Ectodermal cell (in vitro differentiated cells): ENCODE data around the gene POLG2.

Experiments
- H3K27ac ChIP-seq: 2 replicates; pipeline ENCODE4 v1.7.0; 2013; ENCODE audit warnings: mild to moderate bottlenecking, low read depth, low read length; ENCODE audit not compliant: insufficient read depth, poor library complexity, severe bottlenecking
- H3K27me3 ChIP-seq: 2 replicates; pipeline ENCODE4 v1.7.0; 2013; ENCODE audit warnings: mild to moderate bottlenecking, low read length; ENCODE audit not compliant: insufficient read depth, control insufficient read depth, poor library complexity, severe bottlenecking
- H3K36me3 ChIP-seq: one replicate; pipeline ENCODE4 v1.7.0; 2013; ENCODE audit warnings: low read length; ENCODE audit not compliant: control insufficient read depth, insufficient read depth
- H3K4me1 ChIP-seq: one replicate; pipeline ENCODE4 v1.7.0; 2013; ENCODE audit warnings: low read length; ENCODE audit not compliant: control insufficient read depth, insufficient read depth
- H3K4me3 ChIP-seq: 2 replicates; pipeline ENCODE4 v1.7.0; 2013; ENCODE audit warnings: low read depth, low read length, control low read depth; ENCODE audit not compliant: insufficient read depth
- H3K9me3 ChIP-seq: 2 replicates; pipeline ENCODE4 v1.7.0; 2013; ENCODE audit warnings: mild to moderate bottlenecking, low read length, moderate library complexity; ENCODE audit not compliant: control insufficient read depth
- WGBS, 2 experiments: methylation state at CpG; one replicate each; pipeline ENCODE4 v1.1.7; 2013; ENCODE audit warnings: missing lambda C conversion rate in 2 of 2; 5-methylcytosine and 5-hydroxymethylcytosine counted together

POLG2 gene

GRCh38 chr17:64531955-64532371 is 35.1 kb upstream of the POLG2 start:
- no peak overlapping the region for H3K27ac ChIP-seq
- 95% methylated on average over 5 of the region's 5 CpGs for WGBS, 2 experiments
- no peak overlapping the region for H3K4me3 ChIP-seq
- H3K4me1 ChIP-seq, result no peaks in the 10 kb centered on the region
- peaks cover 70% of the 10 kb centered on the region for H3K36me3 ChIP-seq
- no peaks in the 10 kb centered on the region for H3K27me3 ChIP-seq
- no peaks in the 10 kb centered on the region for H3K9me3 ChIP-seq

DNA sequence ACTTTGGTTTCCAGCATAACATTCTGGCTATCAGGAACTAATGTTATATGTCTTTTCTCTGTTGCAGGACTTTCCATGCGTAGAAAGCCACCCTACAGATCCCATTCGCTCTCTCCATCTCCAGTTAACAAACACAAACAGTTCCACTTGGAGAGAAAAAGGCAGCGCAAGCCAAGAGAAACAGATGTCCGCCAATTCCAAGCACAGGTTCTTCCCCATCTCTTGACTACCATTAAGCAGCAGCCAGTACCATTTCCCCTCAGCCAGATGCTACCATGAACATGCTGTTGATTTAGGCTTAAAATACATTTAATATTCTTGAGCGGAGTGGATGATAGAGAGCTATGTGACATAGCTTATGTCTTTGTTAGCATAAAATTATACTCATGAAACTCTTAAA is 32.4 kb upstream of the POLG2 start:
- no peak overlapping the region for H3K27ac ChIP-seq
- H3K4me1 ChIP-seq, result no peaks in the 10 kb centered on the region
- no peak overlapping the region for H3K4me3 ChIP-seq
- no peaks in the 10 kb centered on the region for H3K9me3 ChIP-seq
- H3K27me3 ChIP-seq, result no peaks in the 10 kb centered on the region
- peaks cover 73% of the 10 kb centered on the region for H3K36me3 ChIP-seq
- 93 to 98% methylated on average over 4 to 5 of the region's 5 CpGs for WGBS, 2 experiments

DNA sequence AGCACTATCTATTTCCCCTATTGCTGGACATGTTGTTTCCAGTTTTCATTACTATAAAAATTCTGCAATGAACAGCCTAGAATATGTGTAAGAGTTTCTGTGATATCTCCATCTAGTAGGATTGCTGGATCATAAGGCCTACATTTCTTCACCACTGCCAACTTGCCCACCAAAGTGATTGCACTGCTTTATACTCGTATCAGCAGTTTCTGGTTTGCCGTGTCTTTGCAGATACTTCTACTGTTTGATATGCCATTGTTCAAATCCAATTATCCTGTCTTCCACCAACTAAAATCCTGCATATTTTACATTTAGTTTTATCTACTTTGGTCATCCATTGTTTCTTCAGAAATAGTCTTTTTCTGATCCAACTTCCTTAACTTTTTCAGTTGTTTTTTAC is 31.1 kb upstream of the POLG2 start:
- H3K27me3 ChIP-seq, result no peaks in the 10 kb centered on the region
- H3K4me1 ChIP-seq, result no peaks in the 10 kb centered on the region
- WGBS, 2 experiments, result 95 to 97% methylated on average over 2 of the region's 2 CpGs
- H3K27ac ChIP-seq, result no peak overlapping the region
- no peaks in the 10 kb centered on the region for H3K9me3 ChIP-seq
- no peak overlapping the region for H3K4me3 ChIP-seq
- H3K36me3 ChIP-seq, result peaks cover 72% of the 10 kb centered on the region

GRCh38 chr17:64520359-64520758 is 23.5 kb upstream of the POLG2 start:
- Histone ChIP-seq H3K27me3 (no peaks in the 10 kb centered on the region), H3K9me3 (no peaks in the 10 kb centered on the region), H3K4me1 (no peaks in the 10 kb centered on the region), H3K36me3 (peaks cover 69% of the 10 kb centered on the region), H3K4me3 (no peak overlapping the region), H3K27ac (no peak overlapping the region)
- WGBS, 2 experiments, result 93 to 95% methylated on average over 6 of the region's 6 CpGs

DNA sequence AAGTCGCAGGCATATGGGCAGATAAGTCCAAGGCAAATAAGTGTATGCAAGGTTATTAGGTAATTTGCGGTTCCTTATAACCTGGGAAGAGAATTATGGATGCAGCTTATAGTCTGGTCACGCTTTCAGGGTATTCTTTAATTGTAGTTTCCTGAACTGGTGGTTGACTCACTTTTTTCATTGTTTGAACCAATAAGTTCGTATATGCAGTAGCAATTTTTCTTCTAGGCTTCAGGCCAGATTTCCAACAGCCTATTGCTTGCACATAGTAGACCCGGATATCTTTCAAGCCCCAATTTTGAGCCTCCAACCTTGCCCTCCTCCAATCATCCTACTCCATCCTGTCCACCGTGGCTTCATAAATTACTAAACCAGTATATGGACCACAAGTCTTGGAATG is 22.7 kb upstream of the POLG2 start:
- Histone ChIP-seq H3K9me3 (no peaks in the 10 kb centered on the region), H3K4me3 (no peak overlapping the region), H3K36me3 (peaks cover 68% of the 10 kb centered on the region), H3K27me3 (no peaks in the 10 kb centered on the region), H3K27ac (no peak overlapping the region), H3K4me1 (no peaks in the 10 kb centered on the region)
- WGBS, 2 experiments, result 97 to 98% methylated on average over 6 of the region's 6 CpGs

DNA sequence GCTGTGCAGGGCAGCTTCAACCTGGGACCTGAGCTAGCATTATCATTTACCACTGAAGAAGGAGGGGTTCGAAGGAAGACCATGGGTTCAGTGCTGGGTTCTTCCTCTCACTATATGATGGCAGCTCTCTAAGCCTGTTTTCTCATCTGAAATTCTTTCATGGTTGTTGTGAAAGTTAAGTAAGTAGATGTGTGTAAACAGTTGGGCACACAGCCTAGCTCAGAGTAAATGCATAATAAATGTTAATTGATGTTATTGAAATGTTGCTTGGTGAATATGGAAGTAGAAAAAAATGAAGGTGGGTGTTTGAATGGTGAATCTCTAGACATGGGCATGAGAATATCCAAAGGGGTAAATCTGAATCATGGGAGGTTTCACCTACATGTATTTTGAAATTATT is 19.0 kb upstream of the POLG2 start:
- 94 to 100% methylated on average over 1 of the region's 1 CpG for WGBS, 2 experiments
- no peak overlapping the region for H3K27ac ChIP-seq

GRCh38 chr17:64515419-64515818 is 18.6 kb upstream of the POLG2 start:
- no peaks in the 10 kb centered on the region for H3K4me1 ChIP-seq
- H3K4me3 ChIP-seq, result no peak overlapping the region
- no peaks in the 10 kb centered on the region for H3K9me3 ChIP-seq
- no peaks in the 10 kb centered on the region for H3K27me3 ChIP-seq
- WGBS, 2 experiments, result 96 to 99% methylated on average over 2 of the region's 2 CpGs
- peaks cover 45% of the 10 kb centered on the region for H3K36me3 ChIP-seq
- H3K27ac ChIP-seq, result no peak overlapping the region

More for the DNA sequence above, 19.0 kb upstream of the POLG2 start:
- Histone ChIP-seq H3K36me3 (peaks cover 49% of the 10 kb centered on the region), H3K9me3 (no peaks in the 10 kb centered on the region), H3K4me3 (no peak overlapping the region), H3K27me3 (no peaks in the 10 kb centered on the region), H3K4me1 (no peaks in the 10 kb centered on the region)

GRCh38 chr17:64509179-64509578 is 12.3 kb upstream of the POLG2 start:
- H3K4me1 ChIP-seq, result peaks cover 5% of the 10 kb centered on the region
- no peaks in the 10 kb centered on the region for H3K27me3 ChIP-seq
- no peak overlapping the region for H3K27ac ChIP-seq
- H3K4me3 ChIP-seq, result no peak overlapping the region
- no peaks in the 10 kb centered on the region for H3K9me3 ChIP-seq
- 91 to 93% methylated on average over 6 of the region's 6 CpGs for WGBS, 2 experiments
- H3K36me3 ChIP-seq, result peaks cover 8% of the 10 kb centered on the region

GRCh38 chr17:64508683-64509082 is 11.8 kb upstream of the POLG2 start:
- Histone ChIP-seq H3K27ac (no peak overlapping the region), H3K27me3 (no peaks in the 10 kb centered on the region), H3K4me1 (peaks cover 10% of the 10 kb centered on the region), H3K9me3 (no peaks in the 10 kb centered on the region), H3K4me3 (peak overlapping the region; percentile 97), H3K36me3 (peaks cover 13% of the 10 kb centered on the region)
- WGBS, 2 experiments, result 97 to 100% methylated on average over 2 of the region's 2 CpGs

GRCh38 chr17:64507413-64507782 is 10.5 kb upstream of the POLG2 start:
- Histone ChIP-seq H3K4me1 (peaks cover 10% of the 10 kb centered on the region), H3K4me3 (peak overlapping the region; percentile 97), H3K36me3 (peaks cover 21% of the 10 kb centered on the region), H3K27me3 (no peaks in the 10 kb centered on the region), H3K27ac (peak overlapping the region; percentile 97), H3K9me3 (no peaks in the 10 kb centered on the region)
- 0 to 1% methylated on average over 13 of the region's 13 CpGs for WGBS, 2 experiments
